WTC11 (cell line): ENCODE results near the gene NR5A1.

Experiments used
- ATF3 ChIP-seq: sonication (generic); formaldehyde crosslinking; conservative IDR thresholded peaks from 2 replicates; pipeline ENCODE4 v1.8.1; 2022; ENCODE audit warnings: mild to moderate bottlenecking, missing genetic modification reagents
- CTCF ChIP-seq: fragments of 200-600 bp; IDR thresholded peaks from 2 replicates; pipeline ENCODE4 v1.8.0; 2022; ENCODE audit warnings: antibody characterized with exemption
- JUN ChIP-seq: sonication (generic); formaldehyde crosslinking; IDR thresholded peaks from 2 replicates; pipeline ENCODE4 v1.8.0; 2023; ENCODE audit warnings: mild to moderate bottlenecking, missing genetic modification reagents
- KAT7 ChIP-seq: sonication (generic); formaldehyde crosslinking; IDR thresholded peaks from 2 replicates; pipeline ENCODE4 v1.8.1; 2023; ENCODE audit warnings: missing genetic modification reagents, mild to moderate bottlenecking, borderline replicate concordance
- MAX ChIP-seq: sonication (generic); formaldehyde crosslinking; IDR thresholded peaks from 2 replicates; pipeline ENCODE4 v1.8.0; 2022; ENCODE audit warnings: mild to moderate bottlenecking, missing genetic modification reagents
- STAT6 ChIP-seq: sonication (generic); formaldehyde crosslinking; conservative IDR thresholded peaks from 2 replicates; pipeline ENCODE4 v1.8.1; 2023; ENCODE audit warnings: mild to moderate bottlenecking, low read depth, missing genetic modification reagents, moderate library complexity
- TP53 ChIP-seq: sonication (generic); formaldehyde crosslinking; IDR thresholded peaks from 2 replicates; pipeline ENCODE4 v1.8.1; 2023; ENCODE audit warnings: mild to moderate bottlenecking, missing genetic modification reagents

GRCh38 chr9:124452326-124452725 lies 54.9 kb downstream of the NR5A1 start:
- no peak for TF ChIP-seq CTCF
- no peak for TF ChIP-seq KAT7
- no peak for TF ChIP-seq STAT6 (CRISPR knock-in tag)
- no peak for TF ChIP-seq JUN (CRISPR knock-in tag)
- no peak for TF ChIP-seq MAX (CRISPR knock-in tag)
- no peak for TF ChIP-seq TP53 (CRISPR knock-in tag)
- TF ChIP-seq ATF3: no peak
